WI38 (cell line): ENCODE results near the gene NBAS.

Experiments used
- H3K4me3 ChIP-seq: 2 replicates; pipeline ENCODE4 v1.5.1; 2011; ENCODE audit warnings: low read depth, mild to moderate bottlenecking, control low read depth, low read length
- CTCF ChIP-seq: IDR thresholded peaks from 2 replicates; pipeline ENCODE4 v1.5.1; 2012; ENCODE audit warnings: low read depth, mild to moderate bottlenecking, control low read depth, low read length

NBAS gene

GRCh38 chr2:15184491-15184890 lies 376.6 kb downstream of the NBAS start:
- H3K4me3 ChIP-seq: no peak overlapping the region
- no peak for TF ChIP-seq CTCF

GRCh38 chr2:15182275-15182674 lies 378.9 kb downstream of the NBAS start:
- no peak for TF ChIP-seq CTCF
- no peak overlapping the region for H3K4me3 ChIP-seq

GRCh38 chr2:15181092-15181745 lies 379.9 kb downstream of the NBAS start:
- no peak for TF ChIP-seq CTCF
- no peak overlapping the region for H3K4me3 ChIP-seq

- TF ChIP-seq CTCF: no peak
- H3K4me3 ChIP-seq: no peak overlapping the region
Observed at GRCh38 chr2:15180379-15180778, 380.8 kb downstream of the NBAS start.

- no peak for TF ChIP-seq CTCF
- H3K4me3 ChIP-seq: no peak overlapping the region
Observed at GRCh38 chr2:15178946-15179345, 382.2 kb downstream of the NBAS start.

GRCh38 chr2:15177103-15177502 lies 384.0 kb downstream of the NBAS start:
- no peak for TF ChIP-seq CTCF
- no peak overlapping the region for H3K4me3 ChIP-seq

GRCh38 chr2:15176604-15177003 lies 384.5 kb downstream of the NBAS start:
- no peak for TF ChIP-seq CTCF
- no peak overlapping the region for H3K4me3 ChIP-seq
